ENCODE measurements around the gene EBF3. TPM values are rescaled to one million over a fixed set of nuclear protein-coding genes. Genes with fewer than 3 reads are reported as not detected.

The EBF3 gene
- total and polyA plus RNA-seq, 7 donors: 1.2 to 8.9 (median 4.5) TPM; not detected in 1

- intact Hi-C loops (cut with DNase I): no loop called here
- peaks cover 0 to 7% (median 0%) of the 10 kb centered on the region in 4 donors for H3K9me3 ChIP-seq
- TF ChIP-seq EP300 (IDR thresholded peaks at IDR 0.05): no peak
- no peak for TF ChIP-seq POLR2A (IDR thresholded peaks at IDR 0.05)
- TF ChIP-seq POLR2AphosphoS5 (IDR thresholded peaks at IDR 0.05): no peak
- TF ChIP-seq, protein P1, sequence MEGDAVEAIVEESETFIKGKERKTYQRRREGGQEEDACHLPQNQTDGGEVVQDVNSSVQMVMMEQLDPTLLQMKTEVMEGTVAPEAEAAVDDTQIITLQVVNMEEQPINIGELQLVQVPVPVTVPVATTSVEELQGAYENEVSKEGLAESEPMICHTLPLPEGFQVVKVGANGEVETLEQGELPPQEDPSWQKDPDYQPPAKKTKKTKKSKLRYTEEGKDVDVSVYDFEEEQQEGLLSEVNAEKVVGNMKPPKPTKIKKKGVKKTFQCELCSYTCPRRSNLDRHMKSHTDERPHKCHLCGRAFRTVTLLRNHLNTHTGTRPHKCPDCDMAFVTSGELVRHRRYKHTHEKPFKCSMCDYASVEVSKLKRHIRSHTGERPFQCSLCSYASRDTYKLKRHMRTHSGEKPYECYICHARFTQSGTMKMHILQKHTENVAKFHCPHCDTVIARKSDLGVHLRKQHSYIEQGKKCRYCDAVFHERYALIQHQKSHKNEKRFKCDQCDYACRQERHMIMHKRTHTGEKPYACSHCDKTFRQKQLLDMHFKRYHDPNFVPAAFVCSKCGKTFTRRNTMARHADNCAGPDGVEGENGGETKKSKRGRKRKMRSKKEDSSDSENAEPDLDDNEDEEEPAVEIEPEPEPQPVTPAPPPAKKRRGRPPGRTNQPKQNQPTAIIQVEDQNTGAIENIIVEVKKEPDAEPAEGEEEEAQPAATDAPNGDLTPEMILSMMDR (IDR thresholded peaks at IDR 0.05): no peak
Measured at GRCh38 chr10:129792141-129792540, 171.9 kb downstream of the EBF3 start.

DNA sequence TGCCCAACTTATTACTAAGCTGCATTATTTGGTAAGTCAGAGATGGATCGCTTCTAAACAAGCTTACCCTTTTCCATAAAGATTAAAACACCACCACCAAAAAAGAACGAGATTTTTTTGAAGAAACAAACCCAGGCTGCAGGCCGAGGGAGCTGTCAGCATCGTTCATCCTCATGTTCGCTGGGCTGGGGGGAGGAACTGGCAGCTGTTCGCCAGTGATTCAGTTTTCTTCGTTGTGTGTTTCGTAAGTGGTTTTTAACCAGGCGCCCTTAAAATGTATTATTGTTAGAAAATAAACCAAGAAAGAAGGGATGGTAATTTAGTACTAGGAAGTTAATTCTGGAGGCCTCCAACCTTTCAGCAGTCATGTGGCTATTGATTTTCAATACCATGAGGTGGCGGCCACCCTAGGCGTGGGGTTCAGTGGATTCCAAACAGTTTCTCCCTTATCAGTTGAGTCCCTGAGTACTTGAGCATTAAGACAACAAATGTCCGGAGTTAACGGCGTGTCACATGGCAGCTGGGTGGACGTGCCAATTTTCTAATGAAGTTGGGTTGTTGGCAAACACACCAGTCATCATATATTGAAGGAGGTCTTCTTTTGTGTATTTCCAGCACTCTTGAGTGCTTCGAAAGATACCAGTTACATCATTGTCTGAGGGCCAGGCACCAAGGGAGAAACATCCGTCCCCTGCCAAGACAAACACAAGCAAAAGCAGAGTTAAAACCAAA lies 173.2 kb downstream of the EBF3 start:
- TF ChIP-seq, protein P1 (IDR thresholded peaks at IDR 0.05): no peak
- TF ChIP-seq POLR2AphosphoS5 (IDR thresholded peaks at IDR 0.05): no peak
- no peaks in the 10 kb centered on the region for H3K36me3 ChIP-seq
- peaks cover 0 to 4% (median 0%) of the 10 kb centered on the region in 4 donors for H3K9me3 ChIP-seq

More at GRCh38 chr10:129792141-129792540, 171.9 kb downstream of the EBF3 start:
- H3K4me1 ChIP-seq: no peaks in the 10 kb centered on the region
- H3K36me3 ChIP-seq: no peaks in the 10 kb centered on the region
- WGBS, 2 donors: 92 to 95% methylated on average over 7 of the region's 7 CpGs
- H3K4me3 ChIP-seq: no peak overlapping the region
- H3K27me3 ChIP-seq: no peaks in the 10 kb centered on the region
- DNase-seq: no peak
- no peak overlapping the region for H3K27ac ChIP-seq

DNA sequence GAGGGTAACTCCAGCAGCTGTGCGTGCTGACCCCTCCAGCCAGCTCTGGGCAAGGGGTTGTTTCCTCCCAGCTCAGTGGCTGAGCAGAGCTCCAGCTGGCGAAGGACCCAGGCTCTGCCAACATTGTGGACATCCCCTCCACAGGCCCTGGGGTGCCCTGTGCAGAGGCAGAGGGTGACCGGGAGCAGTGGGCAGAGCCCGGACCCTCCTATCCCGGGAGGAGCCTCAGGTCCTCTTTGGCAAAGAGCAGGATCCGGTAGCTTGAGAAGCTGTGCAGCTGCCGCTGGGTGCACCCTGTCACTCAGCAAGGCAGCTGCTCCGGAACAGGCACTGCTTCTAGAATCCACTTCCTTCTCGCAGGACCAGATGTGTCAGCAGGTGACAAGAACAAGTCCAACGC lies 175.9 kb downstream of the EBF3 start:
- intact Hi-C loops (cut with DNase I): no loop called here
- Histone ChIP-seq H3K36me3 (no peaks in the 10 kb centered on the region), H3K4me3 (no peak overlapping the region), H3K9me3 (peaks cover 0 to 4% (median 0%) of the 10 kb centered on the region in 4 donors), H3K4me1 (no peaks in the 10 kb centered on the region), H3K27me3 (no peaks in the 10 kb centered on the region), H3K27ac (no peak overlapping the region)
- 92 to 93% methylated on average over 10 of the region's 10 CpGs for WGBS, 2 donors
- DNase-seq: no peak
- TF ChIP-seq, protein P1 (IDR thresholded peaks at IDR 0.05): no peak
- no peak for TF ChIP-seq POLR2AphosphoS5 (IDR thresholded peaks at IDR 0.05)
- TF ChIP-seq POLR2A (IDR thresholded peaks at IDR 0.05): no peak

More for the DNA sequence above, 173.2 kb downstream of the EBF3 start:
- no peaks in the 10 kb centered on the region for H3K4me1 ChIP-seq
- WGBS, 2 donors: 86 to 93% methylated on average over 17 of the region's 17 CpGs
- H3K27me3 ChIP-seq: no peaks in the 10 kb centered on the region
- DNase-seq: no peak
- intact Hi-C loops (cut with DNase I): no loop called here
- H3K27ac ChIP-seq: no peak overlapping the region
- H3K4me3 ChIP-seq: no peak overlapping the region

DNA sequence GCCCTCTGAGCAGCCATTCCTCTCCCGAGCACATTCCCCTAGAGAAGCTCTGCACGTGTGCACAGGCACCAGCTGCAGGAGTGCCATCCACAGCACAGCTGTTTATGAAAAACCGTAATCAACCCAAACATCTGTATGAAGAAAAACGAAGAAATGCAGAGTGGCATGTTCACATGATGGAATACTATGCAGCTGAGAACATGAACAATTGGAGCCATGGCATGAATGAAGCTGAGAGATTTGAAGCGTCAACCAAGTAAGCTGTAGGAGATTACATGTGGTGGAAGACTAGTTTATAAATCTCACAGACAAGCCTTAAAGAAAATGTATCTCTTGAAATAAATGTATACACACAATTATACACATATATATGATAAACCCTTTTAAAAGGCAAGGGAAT lies 176.5 kb downstream of the EBF3 start:
- TF ChIP-seq POLR2AphosphoS5 (IDR thresholded peaks at IDR 0.05): no peak
- no peak for TF ChIP-seq POLR2A (IDR thresholded peaks at IDR 0.05)
- no peak for TF ChIP-seq EP300 (IDR thresholded peaks at IDR 0.05)
- TF ChIP-seq, protein P1 (IDR thresholded peaks at IDR 0.05): no peak
- H3K27me3 ChIP-seq: no peaks in the 10 kb centered on the region
- WGBS, 2 donors: 75 to 81% methylated on average over 5 of the region's 5 CpGs
- peaks cover 0 to 4% (median 0%) of the 10 kb centered on the region in 4 donors for H3K9me3 ChIP-seq
- intact Hi-C loops (cut with DNase I): no loop called here
- no peaks in the 10 kb centered on the region for H3K36me3 ChIP-seq
- no peak overlapping the region for H3K4me3 ChIP-seq
- H3K4me1 ChIP-seq: no peaks in the 10 kb centered on the region
- H3K27ac ChIP-seq: no peak overlapping the region
- DNase-seq: no peak

All from sigmoid colon (tissue), 7 donors.